UCSD-AML1 (cell line): ENCODE measurements around the gene EIF6.

ENCODE experiments used
- DNase-seq: peaks from one replicate; lab custom pipeline; 2025; ENCODE audit not compliant: unreplicated experiment; lab: John Stamatoyannopoulos, UW

The EIF6 gene

DNA sequence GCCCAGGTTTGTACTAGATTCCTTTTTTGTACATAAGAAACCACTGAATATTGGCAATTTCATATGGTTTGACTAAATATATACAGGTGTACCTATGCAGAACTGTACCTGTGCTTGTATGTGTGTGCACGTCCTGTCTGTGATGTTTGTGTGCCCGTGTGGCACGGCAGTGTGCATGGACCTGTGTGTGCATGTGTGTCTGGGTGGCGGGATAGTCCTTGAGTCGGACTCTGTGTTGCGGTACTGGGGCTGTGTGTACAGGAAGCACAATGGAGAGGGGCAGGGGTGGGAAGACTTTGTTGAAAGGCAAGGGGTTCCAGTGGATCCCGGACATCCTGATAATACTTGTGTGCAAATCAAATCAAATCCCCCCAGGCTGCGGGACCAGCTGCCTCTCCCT is 11.1 kb upstream of the EIF6 start:
- no peak for DNase-seq

DNA sequence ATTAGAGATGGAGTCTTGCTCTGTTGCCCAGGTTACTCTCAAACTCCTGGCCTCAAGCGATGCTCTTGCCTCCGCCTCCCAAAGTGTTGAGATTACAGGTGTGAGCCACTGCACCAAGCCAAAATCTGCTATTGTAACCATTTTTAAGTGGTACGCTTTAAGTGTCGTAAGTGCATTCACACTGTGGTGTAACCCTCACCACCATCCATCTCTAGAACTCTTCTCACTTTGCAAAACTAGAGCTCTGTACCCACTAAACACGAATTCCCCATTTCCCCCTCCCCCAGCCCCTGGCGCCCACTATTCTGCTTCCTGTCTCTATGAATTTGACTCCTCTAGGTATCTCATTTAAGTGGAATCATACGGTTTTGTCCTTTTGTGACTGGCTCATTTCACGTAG is 10.5 kb upstream of the EIF6 start:
- DNase-seq = no peak

DNA sequence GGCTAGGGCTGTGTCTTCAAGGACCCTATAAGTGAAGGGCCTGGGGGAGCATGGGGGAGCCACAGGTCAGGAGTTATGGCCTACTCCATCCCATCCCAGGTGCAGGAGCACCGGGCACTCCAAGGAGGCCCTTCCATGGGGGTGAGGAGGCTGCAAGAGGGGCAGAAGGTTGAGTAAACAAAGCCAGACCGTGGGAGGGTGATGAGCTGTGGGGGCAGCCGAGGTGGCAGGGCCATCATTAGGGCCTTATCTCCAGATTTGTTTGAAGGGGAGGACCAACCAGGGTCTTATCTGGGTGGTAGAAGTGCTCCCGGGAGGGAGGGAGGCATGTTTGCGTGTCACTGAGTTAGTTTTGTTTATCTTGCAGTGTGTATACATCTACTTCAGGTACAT is 9.7 kb upstream of the EIF6 start:
- DNase-seq = no peak

DNA sequence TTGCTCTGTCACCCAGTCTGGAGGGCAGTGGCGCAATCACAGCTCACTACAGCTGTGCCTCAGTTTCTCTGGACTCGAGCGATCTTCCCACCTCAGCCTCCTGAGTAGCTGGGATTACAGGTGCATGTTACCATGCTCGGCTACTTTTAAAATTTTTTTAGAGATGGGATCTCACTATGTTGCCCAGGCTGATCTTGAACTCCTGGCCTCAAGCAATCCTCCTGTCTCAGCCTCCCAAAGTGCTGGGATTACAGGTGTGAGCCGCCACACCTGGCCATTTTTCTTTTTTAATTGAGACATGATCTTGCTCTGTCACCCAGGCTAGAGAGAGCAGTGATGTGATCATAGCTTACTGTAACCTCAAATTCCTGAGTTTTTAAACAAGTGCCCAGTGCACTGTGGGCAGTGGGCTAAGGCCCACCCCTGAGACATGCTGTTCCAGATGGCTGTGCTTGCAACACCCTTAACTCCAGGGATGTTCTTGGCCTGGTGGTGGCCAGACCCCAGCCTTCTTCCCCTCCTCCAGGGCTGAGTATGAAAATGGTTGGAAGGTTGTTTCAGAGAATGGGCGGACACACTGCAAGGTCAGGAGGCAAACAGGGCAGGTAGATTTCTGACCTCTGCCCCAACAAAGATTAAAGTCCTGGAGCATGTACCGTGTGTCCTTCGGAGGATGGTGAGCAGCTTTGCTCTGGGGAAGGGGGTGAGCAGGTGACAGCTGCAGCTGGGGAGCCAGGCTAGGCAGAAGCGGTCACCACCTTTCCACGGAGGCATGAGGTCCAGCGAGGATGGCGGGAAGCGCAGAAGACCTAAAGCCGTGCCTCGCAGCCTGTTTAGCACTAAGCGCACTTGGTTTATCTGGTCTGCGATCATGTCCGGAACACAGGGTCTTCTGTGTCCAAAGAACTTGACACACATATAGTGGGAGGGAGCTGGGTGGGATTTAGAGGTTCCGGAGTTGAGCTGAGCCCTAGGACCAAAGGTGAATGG is 9.0 kb upstream of the EIF6 start:
- DNase-seq = no peak

DNA sequence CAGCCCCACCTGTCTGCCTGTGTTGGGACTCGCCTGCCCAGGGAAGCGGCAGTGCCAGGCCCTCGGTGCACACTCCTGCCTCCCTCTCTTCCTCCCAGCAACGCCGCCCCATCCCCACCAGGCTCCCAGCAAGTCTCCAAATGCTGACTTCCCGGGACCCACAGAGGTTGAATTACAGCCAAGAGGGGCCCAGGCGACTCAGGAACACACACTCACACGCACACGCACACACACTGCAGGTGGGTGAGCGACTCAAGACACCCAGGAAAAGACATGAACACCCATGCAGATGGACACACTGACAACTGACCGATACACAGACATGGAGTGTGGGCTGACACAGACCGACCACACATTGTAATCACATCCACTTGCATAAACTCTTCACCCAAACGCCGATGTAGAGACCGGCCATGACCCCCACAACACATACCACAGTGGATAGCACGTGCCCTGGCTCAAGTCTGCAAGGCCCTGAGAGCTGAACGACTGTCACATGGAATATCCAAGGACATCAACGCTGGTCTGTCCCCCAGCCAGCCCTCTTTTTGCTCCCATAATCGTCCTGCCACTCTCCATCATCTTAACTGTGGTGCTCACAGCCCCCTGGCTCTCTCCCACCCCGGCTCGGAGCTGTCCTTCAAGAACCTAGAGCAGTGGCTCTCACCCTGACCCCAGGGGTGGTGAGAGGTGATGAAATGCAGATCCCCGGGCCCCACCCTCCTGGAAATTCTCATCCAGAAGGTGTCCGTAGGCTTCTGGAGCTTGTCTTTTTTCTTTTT is 8.1 kb upstream of the EIF6 start:
- no peak for DNase-seq

DNA sequence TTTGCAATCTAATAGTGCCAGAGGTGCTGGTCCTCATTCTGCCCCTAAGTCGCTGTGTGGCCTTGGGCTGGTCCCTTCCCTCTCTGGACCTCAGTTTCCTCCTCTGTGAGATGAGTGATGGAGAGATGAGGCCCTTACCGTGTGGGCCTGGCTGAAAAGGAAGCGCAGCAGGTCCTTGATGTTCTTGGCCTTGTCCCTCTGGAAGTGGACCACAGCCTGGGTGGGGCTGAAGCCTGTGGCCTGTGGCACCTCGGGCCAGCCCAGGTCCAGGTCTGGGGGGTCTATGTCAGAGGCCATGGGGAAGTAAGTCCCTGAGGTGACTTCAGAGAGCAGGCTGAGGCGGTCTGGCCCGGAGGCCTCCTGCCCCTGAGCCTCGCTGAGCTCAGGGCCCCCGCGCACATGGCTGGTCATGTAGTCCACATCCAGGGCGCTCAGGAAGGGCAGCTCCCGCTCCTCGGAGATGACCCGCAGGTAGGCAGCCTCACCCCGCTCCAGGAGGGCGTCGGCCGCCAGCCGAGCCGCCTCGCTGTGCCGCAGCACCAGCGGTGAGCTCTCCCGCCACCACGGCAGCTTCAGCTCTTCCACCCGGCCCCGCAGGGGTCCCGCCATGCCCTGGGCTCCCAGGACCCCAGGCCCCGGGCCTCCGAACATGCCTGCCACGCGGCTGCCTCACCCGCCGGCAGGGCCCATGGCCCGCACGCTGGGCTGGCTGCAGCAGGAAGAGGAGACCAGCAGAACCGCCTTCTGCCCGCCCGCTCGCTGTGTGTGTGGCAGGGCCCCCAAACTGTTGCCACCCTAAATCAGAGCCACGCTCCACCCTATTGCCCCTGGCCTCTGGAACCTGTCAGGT is 7.3 kb upstream of the EIF6 start, which contains the start of gene FAM83C:
Gene FAM83C (minus strand): TSS at position 772 of the 850 bp plus-strand sequence. CDS start 121 bp downstream, at position 651.
- DNase-seq = no peak

DNA sequence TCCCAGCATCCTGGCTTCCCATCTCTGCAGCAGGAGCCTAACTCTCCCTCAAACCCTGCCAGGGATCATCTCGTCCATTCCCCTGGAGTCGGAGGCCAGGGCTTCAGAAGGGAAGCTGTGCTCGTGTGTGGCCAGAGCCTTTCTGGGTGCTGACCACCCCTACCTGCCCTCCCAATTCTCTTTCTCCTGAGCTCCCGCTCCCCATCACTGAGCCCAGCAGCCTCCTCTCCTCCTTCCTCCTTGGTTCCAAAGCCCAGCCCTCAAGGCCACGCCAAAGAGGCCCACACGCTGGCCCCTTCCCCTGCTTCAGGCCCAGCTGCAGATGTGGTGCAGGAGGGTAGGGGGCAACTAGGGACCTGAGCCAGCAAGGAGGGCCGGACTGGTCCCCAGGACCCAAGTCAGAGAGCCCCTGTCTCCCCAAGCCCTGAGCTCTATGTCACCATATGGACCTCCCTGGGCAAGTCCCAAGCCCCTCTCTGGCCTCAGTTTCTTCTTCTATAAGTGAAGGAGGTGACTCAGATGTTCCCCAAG is 6.4 kb upstream of the EIF6 start:
- DNase-seq = no peak

DNA sequence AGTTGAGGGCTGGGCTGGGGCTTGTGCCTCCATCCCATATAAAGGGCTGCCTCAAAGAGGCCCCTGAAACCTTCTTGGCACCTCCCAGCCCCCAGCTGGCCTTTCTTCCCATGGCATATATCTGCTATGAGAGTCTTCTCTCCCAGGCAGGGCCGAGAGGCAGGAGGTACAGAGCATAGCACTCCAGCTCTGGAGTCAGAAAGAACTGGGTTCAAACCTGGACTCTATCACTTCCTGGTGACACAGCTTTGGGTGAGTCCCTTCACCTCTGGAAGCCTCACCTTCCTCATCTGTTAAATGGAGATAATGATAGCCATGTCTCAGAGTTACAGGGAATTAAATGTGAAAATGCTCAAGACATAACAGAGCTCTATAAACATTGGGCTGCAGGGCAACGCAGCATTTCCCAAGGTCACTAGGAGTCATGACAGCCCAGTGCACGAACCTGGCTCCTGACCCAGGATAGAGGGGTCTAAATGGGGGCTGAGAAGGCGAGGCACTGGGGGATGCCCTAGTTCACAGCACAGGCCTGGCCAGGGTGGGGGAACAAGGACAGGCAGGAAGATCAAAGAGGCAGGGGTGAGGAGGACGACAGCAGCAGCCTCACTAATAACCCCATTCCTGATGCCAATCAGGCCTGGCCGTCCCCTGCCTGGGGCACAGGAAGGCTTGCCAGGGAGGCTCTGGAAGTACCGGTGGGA is 5.8 kb upstream of the EIF6 start:
- DNase-seq = no peak

DNA sequence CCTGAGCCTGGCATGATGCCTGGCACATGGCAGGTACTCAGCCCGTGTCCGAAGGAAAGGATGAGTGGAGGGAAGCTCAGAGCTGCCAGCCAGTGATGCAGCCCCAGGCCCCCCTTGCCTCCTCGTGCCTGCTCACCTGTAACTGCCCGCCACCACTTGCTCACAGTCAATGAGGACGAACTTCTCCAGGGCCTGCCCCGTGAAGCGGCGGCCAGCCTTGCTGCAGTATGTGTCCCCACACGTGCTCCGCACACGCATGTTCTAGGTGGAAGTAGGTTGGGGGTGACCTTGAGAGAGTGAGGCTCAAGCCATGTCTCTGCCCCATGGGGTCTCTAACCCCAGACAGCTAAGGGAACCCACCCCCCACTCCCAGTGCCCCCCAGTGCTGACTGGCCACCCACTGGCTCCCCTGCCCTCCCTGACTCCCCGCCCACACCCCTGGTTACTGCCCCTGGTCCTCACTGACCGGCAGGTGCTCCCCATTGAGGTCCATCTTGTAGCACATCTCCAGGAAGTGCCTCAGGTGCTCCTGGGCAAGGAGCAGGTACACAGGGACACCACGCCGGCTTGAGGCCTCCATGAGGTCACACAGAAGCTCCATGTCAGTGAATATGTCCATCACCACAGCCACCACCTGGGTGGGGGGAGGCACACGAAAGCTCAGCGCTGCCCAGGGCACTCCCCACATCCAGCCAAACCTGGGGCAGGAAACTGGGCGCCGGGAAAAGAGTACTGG is 3.9 kb upstream of the EIF6 start:
- no peak for DNase-seq

DNA sequence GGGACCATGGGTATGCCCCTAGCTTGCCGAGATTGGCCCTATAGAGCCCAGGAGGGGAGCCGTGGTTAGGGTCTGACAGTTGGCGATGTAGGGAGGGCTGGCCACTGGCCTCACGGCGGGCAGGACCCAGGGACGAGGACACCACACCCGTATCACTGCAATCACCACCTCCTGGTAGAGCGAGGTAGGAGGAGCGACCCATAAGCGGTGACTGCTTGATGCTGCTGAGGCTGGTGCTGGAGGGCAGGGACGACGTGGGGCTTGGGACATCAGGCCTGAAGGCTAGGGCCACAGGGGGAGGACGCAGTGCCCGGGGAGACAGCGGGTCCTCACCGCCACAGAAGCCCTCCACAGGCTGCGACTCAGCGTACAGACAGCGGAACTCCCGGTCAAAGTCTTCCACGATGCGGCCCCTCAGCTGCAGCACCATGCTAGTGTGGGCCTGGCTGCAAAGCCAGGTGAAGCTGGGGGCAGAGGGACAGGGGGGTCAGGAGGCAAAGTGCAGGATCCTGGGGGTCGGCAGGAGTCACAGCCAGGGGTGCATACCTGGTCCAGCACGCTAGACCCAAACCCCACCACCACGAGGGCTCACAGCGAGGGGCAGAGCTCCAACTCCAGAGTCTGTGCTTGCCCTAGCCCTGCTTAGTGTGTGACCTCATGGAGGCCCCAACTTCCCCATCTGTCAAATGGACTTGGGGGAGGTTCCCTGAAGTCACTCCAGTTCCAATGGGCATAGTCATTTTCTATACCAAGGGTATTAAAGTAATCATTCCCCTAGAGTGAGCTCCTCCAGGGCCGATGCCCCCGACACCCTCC is 3.1 kb upstream of the EIF6 start:
- DNase-seq = no peak

DNA sequence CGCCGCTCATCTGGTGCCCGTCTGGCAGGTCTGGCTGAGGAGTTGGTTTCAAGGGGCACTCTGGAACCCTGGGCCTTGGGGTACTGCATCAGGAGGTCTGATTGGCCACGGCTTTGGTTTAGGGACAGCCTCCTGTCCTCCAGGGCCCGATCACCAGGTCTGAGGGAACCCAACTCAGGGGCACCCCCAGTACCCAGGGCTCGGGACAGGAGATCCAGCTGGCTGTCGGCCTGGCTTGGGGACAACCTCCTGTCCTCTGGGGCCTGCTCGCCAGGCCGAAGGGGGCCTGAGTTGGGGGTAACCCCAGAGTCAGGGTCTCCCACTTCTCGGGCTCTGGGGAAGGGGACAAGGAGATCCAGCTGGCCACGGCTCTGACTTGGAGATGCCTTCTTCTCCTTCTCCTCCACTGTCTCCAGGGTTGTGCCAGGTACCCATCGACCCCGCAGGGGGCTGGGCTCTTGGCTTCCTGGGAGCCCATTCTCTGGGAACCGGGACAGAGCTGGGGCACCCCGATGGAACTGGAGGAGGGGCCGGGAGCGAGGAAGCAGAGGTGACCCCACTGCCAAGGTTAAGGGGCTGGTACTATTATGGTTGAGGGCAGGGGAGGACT is 2.4 kb upstream of the EIF6 start:
- DNase-seq = no peak

DNA sequence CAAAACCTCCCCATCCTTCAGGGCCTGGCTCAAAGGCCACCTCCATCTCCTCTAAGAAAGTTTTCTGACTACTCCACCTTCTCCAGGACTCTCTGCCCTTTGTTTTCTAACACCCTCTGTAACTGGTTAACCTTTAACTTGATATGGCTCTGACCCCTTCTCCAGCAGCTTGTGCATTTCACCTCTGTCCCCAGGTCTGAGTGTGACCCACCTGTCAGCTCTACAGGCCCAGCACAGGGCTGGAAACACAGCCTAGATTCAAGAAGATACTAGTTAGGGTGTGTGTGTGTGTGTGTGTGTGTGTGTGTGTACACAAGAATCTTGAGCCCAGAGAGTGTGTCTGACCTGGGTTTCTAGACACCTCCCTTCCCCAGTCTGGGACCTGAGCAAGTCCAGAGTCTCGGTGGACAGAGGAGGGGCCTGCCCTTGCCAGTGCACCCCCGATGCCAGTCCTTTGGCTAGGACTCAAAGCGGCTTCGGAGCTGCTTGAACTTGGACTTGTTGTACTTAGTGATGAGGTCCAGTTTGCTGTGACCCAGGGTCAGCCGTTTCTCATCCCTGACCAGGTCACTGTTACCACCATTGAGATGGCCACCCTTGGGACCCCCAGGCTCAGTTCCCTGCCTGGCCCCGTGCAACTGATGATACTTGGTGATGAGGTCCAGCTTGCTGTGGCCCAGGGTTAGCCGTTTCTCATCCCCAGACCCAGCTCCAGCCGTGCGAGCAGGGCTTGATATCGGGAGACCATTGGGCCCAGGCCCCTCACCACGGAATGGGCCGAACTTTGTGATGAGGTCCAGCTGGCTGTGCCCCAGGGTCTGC is 1.7 kb upstream of the EIF6 start:
- no peak for DNase-seq

DNA sequence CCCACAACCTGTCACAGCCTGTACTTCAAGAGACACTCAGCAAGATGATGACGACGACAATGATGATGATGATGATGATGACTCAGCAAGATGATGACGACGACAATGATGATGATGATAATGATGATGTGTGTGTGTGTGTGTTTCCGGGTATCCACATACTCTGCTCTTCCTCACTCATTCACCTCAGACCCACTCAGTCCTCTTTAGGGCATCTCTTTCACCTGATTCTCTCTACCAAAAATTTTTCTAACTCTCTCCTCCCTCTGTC is 1.2 kb upstream of the EIF6 start:
- DNase-seq = no peak

DNA sequence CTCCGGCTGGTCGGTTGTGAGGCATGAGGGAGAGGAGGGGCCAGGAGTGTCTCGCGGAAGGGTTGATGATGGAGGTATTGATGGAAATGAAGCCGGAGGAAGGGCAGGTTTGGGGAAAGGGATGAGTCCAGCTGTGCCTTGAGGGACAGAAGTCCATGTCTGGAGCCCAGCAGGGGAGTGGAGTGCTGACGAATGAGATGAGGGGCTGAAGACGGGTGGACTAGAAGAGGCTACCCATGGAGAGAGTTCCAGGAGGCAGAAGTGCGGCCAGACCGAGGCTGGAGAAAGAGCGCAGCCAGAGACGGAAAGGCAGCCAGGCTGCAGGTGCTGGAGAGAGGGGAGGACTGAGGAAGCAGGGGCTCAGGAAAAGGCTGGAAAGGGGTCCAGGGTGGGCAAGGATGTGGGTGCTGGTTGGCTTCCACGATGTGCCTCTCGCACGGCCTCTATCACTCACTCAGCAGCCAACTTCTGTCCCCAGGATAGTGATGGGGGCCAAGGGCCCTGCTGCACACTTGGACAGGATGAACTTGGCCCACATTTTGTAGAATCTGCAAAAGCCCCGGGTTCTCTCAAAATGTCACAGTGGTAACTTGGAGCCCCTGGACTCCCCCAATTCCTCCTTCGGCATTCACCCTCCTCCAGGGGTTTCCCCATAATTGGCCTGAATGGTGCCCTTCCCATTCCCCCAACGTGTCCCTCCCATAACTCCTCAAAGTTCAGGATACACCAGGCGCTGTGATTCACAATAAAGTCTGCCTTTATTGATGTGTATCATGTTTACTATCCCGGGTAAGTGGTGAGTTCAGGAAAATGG is 627 bp upstream of the EIF6 start:
- no peak for DNase-seq

DNA sequence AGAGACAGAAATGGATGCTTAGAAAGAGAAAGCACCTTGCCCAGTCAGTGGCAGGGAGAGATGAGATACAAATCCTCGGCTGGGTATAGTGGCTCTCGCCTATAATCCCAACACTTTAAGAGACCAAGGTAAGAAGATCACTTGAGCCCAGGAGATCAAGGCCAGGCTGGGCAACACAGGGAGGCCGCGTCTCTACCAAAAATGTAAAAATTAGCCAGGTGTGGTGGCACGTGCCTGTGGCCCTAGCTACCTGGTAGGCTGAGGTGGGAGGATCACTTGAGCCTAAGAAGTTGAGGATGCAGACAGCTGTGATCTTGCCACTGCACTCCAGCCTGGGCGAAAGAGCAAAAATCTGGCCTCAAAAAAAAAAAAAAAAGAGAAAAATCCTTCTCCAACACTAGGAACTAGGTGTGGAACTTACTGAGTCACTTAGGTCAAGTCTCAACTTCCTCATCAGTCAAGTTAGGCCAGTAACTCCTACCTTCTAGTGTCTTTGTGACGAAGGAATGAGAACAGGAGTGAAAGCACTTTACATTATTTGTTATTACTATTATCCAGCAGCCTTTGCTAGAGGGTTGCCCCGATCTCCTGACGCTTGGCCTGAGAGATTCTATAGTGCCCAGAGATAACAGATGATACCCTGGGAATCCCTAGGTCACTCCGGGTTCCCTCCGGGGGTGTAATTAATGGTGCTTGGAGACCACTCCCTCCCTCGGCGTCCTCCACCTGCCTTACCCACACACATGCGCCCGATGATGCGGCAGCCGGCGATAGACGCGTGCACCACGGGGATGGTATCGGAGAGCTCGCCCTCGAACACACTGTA is 918 bp downstream of the EIF6 start:
- DNase-seq = no peak

DNA sequence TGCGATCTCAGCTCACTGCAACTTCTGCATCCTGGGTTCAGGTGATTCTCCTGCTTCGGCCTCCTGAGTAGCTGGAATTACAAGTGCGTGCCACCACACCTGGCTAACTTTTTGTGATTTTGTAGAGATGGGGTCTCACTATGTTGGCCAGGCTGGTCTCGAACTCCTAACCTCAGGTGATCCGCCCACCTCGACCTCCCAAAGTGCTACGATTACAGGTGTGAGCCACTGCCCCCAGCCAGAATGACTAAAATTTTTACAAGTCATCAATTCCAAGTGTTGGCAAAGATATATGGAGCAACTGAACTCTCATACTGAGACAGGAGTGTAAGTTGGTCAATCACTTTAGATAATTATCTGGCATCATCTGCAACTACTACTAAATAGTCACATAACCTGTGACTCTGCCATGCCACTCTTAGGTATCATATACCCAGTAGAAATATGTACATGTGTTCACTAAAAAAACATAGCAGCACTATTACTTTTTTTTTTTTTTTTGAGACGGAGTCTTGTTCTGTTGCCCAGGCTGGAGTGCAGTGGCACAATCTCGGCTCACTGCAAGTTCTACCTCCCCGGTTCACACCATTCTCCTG is 3.0 kb downstream of the EIF6 start:
- DNase-seq = no peak
